Measurements from ENCODE around the gene FRMD3.

Gene FRMD3

GRCh38 chr9:83538890-83539238 lies 663 bp upstream of the FRMD3 start:
- TF ChIP-seq CTCF (IDR thresholded peaks at IDR 0.05; ENCODE audit: extremely low read depth, missing control alignments), result no peak
- DNase-seq (ENCODE audit: low spot score), result no peak

- TF ChIP-seq CTCF (IDR thresholded peaks at IDR 0.05; ENCODE audit: extremely low read depth, missing control alignments), result no peak
- no peak for DNase-seq (ENCODE audit: low spot score)
These were observed 650 bp downstream of the FRMD3 start for GRCh38 chr9:83537331-83538171.

- no peak for DNase-seq (ENCODE audit: low spot score)
- TF ChIP-seq CTCF (IDR thresholded peaks at IDR 0.05; ENCODE audit: extremely low read depth, missing control alignments), result no peak
These were observed 1.9 kb downstream of the FRMD3 start for GRCh38 chr9:83536332-83536731.

GRCh38 chr9:83535736-83536135 lies 2.5 kb downstream of the FRMD3 start:
- TF ChIP-seq CTCF (IDR thresholded peaks at IDR 0.05; ENCODE audit: extremely low read depth, missing control alignments), result no peak
- no peak for DNase-seq (ENCODE audit: low spot score)

DNA sequence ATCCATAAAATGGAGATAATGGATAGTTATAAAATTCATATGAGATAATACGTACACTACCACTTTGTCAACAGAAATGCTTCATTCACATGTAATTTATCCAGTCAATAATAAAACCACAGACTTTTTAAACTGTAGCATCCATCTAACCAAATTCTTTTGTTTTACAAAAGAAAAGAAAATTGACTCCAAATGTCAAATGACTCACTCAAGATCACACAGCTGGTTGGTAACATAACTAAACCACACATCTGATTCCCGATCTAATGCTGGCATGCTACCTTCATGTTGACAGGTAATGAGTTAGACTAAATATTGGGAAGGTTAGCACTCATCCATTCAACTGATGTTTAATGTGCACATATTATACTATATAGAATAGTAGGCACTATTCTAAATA lies 4.9 kb downstream of the FRMD3 start:
- no peak for TF ChIP-seq CTCF (IDR thresholded peaks at IDR 0.05; ENCODE audit: extremely low read depth, missing control alignments)

GRCh38 chr9:83526901-83527300 lies 11.3 kb downstream of the FRMD3 start:
- no peak for DNase-seq (ENCODE audit: low spot score)
- no peak for TF ChIP-seq CTCF (IDR thresholded peaks at IDR 0.05; ENCODE audit: extremely low read depth, missing control alignments)

More for the DNA sequence above, 4.9 kb downstream of the FRMD3 start:
- no peak for DNase-seq (ENCODE audit: low spot score)

DNA sequence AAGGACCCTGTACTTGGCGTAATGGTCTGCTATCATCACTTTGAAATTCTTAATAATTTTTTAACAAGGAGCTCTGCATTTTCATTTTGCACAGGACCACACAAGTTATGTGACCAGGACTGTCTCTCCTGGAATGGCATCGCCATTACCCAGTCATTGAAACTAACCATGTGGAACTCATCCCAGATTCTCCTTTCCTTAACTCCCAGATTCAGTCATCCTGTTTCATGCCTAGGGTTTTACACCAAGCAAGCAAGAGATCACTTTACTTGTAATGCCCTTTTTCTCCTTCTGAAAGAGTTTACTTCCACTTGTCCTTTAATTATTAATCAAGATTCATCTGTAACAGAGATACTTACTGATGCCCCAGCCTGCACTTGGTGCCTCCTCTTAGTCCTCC lies 12.0 kb downstream of the FRMD3 start:
- DNase-seq (ENCODE audit: low spot score), result no peak
- no peak for TF ChIP-seq CTCF (IDR thresholded peaks at IDR 0.05; ENCODE audit: extremely low read depth, missing control alignments)

All from GM20000 (cell line).